ENCODE data around the gene PATE3.

Gene PATE3

DNA sequence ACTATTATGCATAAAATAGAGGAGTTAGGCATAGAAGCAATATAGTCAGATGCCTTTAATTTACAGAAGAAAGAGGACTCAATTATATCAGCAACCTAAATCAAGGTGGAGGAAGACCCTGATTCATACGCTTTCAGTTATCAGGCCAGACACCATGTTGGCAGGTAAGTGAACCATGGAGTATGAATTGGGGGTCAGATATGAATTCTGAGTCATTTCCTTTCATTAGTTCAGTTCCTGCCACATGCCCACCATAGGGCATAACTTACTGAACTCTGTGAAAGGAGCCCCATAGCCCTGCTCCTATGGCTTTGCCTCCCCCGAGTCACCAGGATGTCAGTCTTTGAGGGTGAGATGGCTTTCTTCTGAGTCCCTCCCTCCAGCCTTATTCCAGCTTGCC is 24.4 kb upstream of the PATE3 start:
- H3K4me3 ChIP-seq (replicated peaks; ENCODE audit: low read depth, low read length): no peak overlapping the region
- DNase-seq (ENCODE audit: extremely low read depth, low read depth): no peak
- TF ChIP-seq, protein P1, sequence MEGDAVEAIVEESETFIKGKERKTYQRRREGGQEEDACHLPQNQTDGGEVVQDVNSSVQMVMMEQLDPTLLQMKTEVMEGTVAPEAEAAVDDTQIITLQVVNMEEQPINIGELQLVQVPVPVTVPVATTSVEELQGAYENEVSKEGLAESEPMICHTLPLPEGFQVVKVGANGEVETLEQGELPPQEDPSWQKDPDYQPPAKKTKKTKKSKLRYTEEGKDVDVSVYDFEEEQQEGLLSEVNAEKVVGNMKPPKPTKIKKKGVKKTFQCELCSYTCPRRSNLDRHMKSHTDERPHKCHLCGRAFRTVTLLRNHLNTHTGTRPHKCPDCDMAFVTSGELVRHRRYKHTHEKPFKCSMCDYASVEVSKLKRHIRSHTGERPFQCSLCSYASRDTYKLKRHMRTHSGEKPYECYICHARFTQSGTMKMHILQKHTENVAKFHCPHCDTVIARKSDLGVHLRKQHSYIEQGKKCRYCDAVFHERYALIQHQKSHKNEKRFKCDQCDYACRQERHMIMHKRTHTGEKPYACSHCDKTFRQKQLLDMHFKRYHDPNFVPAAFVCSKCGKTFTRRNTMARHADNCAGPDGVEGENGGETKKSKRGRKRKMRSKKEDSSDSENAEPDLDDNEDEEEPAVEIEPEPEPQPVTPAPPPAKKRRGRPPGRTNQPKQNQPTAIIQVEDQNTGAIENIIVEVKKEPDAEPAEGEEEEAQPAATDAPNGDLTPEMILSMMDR (IDR thresholded peaks at IDR 0.05; ENCODE audit: low read depth, low read length, missing control alignments): no peak

DNA sequence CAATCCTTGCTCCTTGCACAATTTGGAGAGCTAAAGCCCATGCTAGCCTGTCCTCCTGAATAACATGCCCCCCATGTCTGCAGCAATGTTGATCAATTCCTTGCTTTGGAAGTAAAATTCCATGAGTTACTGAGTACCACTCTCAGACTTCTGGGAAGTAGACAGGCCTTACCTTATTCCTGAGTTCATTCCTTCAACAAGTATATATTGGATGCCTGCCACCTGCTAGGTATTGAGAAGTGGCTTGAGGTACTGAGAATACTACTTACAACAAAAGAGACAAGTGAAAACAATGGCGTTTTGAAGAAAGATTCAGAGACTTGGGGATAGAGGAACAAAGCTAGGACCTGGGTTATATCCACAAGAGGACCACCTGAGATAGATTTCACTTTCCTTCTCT is 21.7 kb upstream of the PATE3 start:
- H3K4me3 ChIP-seq (replicated peaks; ENCODE audit: low read depth, low read length): no peak overlapping the region
- TF ChIP-seq, protein P1 (IDR thresholded peaks at IDR 0.05; ENCODE audit: low read depth, low read length, missing control alignments): no peak
- no peak for DNase-seq (ENCODE audit: extremely low read depth, low read depth)

DNA sequence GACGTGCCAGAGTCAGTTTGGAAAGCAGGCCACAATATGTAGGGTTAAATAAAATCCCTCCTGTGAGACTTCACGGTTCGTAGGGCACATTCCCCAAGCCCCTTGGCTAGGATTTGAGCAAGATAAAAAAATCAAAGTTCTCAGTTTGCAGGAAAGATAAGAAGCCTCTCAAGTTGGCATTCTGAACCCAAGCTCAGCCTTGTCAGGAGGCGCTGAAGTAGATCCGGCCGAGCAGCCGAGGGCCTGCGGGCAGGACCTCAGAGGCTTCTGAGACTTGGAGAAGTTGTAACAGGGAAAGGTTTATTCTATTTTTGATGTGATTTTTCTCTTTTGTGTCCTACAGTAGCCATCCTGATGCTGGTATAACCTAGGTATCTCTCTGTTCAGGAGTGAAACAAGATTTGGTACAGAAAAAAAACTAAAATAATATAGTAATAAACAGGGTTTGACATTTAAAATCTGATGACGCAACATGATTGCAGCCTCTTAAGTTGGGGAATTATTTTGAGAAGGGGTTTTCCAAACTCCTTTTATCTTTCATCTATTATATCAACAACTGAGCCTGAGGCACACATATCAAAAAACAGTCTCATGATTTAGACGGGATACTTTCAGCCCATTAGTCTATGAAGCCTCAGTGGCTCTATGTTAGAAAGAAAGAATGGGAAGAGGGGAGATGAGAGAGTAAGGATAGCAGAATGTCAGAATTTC is 19.4 kb upstream of the PATE3 start:
- no peak for DNase-seq (ENCODE audit: extremely low read depth, low read depth)
- no peak overlapping the region for H3K4me3 ChIP-seq (replicated peaks; ENCODE audit: low read depth, low read length)
- TF ChIP-seq, protein P1 (IDR thresholded peaks at IDR 0.05; ENCODE audit: low read depth, low read length, missing control alignments): no peak

DNA sequence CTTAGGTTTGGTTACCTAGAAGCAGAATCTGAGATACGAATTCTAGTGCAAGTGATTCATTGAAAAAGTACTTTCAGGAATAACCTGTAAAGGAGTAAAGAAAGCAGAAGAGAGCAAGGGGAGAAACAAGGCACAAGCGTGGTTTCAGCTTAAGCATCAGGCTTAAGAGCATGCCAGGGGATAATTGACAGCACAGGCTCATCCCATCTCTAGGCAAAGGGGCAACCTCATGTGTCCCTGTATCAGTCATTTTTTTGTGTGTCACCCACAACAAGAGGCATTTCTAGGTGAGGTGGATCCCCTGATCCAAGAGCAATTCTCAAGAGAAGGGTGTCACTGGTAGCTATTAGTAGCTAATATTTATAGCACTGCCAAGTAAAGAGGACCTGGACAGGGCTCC is 17.3 kb upstream of the PATE3 start:
- TF ChIP-seq, protein P1 (IDR thresholded peaks at IDR 0.05; ENCODE audit: low read depth, low read length, missing control alignments): no peak
- H3K4me3 ChIP-seq (replicated peaks; ENCODE audit: low read depth, low read length): no peak overlapping the region
- DNase-seq (ENCODE audit: extremely low read depth, low read depth): no peak

DNA sequence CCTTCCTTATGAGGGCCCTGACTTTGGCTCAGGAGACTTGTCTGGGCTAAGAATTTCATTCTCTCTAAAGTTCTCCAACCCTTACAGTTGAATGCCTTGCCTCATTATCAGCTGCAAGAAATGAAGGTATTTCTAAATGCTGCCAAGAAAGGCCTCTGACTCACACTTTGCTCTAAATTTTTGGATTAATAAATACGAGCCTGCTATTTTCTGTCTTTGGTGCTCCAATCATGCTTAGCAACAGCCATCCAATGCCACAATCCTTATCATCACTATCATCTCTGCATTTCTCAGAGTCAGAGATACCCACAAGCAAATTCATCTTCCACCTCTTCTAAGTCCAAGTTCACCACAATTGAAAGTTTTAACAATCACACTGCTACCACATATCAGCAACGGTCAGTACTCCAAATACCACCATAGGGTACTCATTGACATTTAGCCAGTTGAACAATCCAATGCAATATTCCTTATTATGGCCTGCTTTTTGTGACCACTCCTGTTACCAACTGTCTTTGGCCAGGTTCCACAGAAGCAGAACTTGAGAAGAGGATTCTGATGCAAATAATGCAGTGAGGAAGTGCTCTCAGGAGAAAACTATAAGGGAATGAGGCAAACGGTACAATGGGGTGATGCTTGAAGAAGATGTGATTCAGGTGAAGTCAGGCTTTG is 15.0 kb upstream of the PATE3 start:
- no peak overlapping the region for H3K4me3 ChIP-seq (replicated peaks; ENCODE audit: low read depth, low read length)
- DNase-seq (ENCODE audit: extremely low read depth, low read depth): no peak
- TF ChIP-seq, protein P1 (IDR thresholded peaks at IDR 0.05; ENCODE audit: low read depth, low read length, missing control alignments): no peak

DNA sequence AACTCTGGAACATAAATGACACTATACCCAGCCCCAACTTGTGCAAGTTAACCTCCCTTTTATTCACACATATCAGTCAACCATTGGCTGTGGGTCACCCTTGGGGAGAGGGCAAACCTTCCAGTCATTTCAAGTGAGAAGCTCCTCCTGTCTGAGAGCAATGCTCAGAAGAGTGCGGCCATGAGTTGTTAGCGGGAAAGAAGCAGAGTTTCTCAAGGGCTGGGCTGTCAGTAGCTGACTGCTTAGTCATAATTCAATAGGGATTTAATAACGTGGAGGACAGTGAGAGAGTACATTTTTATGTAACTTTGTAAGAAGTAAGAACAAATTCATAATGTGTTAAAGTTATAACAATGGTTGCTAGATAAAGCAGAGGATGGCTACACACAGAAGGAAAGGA is 14.4 kb upstream of the PATE3 start:
- H3K4me3 ChIP-seq (replicated peaks; ENCODE audit: low read depth, low read length): no peak overlapping the region
- TF ChIP-seq, protein P1 (IDR thresholded peaks at IDR 0.05; ENCODE audit: low read depth, low read length, missing control alignments): no peak
- DNase-seq (ENCODE audit: extremely low read depth, low read depth): no peak

All from HFF-Myc (cell line).